GM12878 (cell line): ENCODE data around the gene MYL12B. TPM values are rescaled to one million over a fixed set of nuclear protein-coding genes. Genes with fewer than 3 reads are reported as not detected.

Experiments
- CEBPB ChIP-seq, 2 experiments: fragments of 150-350 bp in 1 of 2; IDR thresholded peaks; 2 replicates each; pipeline ENCODE4 v1.6.1; 2012 to 2014; ENCODE audit warnings: low read depth in 2 of 2, low read length in 2 of 2, borderline replicate concordance in 1 of 2, inconsistent platforms in 1 of 2
- ETV6 ChIP-seq, 2 experiments: fragments of 450-650 bp in 1 of 2; IDR thresholded peaks in 1 of 2; conservative IDR thresholded peaks in 1 of 2; 2 replicates each; pipeline ENCODE4 v1.6.1; 2014; ENCODE audit warnings: antibody characterized with exemption in 1 of 2, borderline replicate concordance in 1 of 2, low read depth in 1 of 2, mild to moderate bottlenecking in 1 of 2, moderate library complexity in 1 of 2
- HCFC1 ChIP-seq: fragments of 150-350 bp; IDR thresholded peaks from 2 replicates; pipeline ENCODE4 v1.6.1; 2014; ENCODE audit warnings: low read length
- HDAC2 ChIP-seq: fragments of 200-600 bp; sonication (generic); IDR thresholded peaks from 2 replicates; pipeline ENCODE4 v1.6.1; 2017
- STAT1 ChIP-seq: fragments of 450-650 bp; conservative IDR thresholded peaks from 2 replicates; pipeline ENCODE4 v1.6.1; 2014; ENCODE audit warnings: antibody characterized with exemption, mild to moderate bottlenecking
- TAF1 ChIP-seq: IDR thresholded peaks from 2 replicates; pipeline ENCODE4 v1.6.1; 2011; ENCODE audit warnings: mild to moderate bottlenecking, low read depth, low read length, borderline replicate concordance
- TCF3 ChIP-seq: IDR thresholded peaks from 2 replicates; pipeline ENCODE4 v1.6.1; 2012; ENCODE audit warnings: low read depth, mild to moderate bottlenecking, low read length, borderline replicate concordance; ENCODE audit not compliant: insufficient read depth
- ZNF24 ChIP-seq: fragments of 450-650 bp; IDR thresholded peaks from 2 replicates; pipeline ENCODE4 v1.6.1; 2017; ENCODE audit warnings: antibody characterized with exemption, mild to moderate bottlenecking
- ZSCAN29 ChIP-seq: fragments of 450-650 bp; IDR thresholded peaks from 2 replicates; pipeline ENCODE4 v1.6.1; 2017; ENCODE audit warnings: mild to moderate bottlenecking, moderate library complexity
- polyA plus RNA-seq, 11 experiments: library from polyadenylated mRNA; depleted of rRNA in 4 of 11; unstranded in 6 of 11; stranded (reverse) in 5 of 11; fragments of >200 nt; fragmentation: Nextera tagmentation in 4 of 11; fragmentation: Illumina TruSeq in 1 of 11; extraction: Ambion mirVana in 4 of 11; extraction: Trizol in 1 of 11; gene quantifications; 1 replicate in 1 of 11; 2 replicates in 10 of 11; pipeline versions ENCODE4 v1.2.1 to v1.2.3, GENCODE V29; 2011 to 2016; ENCODE audit warnings: inconsistent platforms in 2 of 11, missing spikeins in 2 of 11, low read depth in 1 of 11
- total RNA-seq, 4 experiments: library from RNA; depleted of rRNA in 3 of 4; stranded (reverse); fragments of >200 nt in 3 of 4; fragmentation: Illumina TruSeq in 1 of 4; extraction: Trizol in 1 of 4; gene quantifications; 2 replicates each; pipeline versions ENCODE4 v1.2.1 to v1.2.3, GENCODE V29; 2013 to 2021
- TF ChIP-seq, protein P1 (sequence below): fragments of 450-650 bp; IDR thresholded peaks from 2 replicates; pipeline ENCODE4 v1.6.1; 2017; ENCODE audit warnings: mild to moderate bottlenecking
- TF ChIP-seq, protein P2 (sequence below): fragments of 450-650 bp; IDR thresholded peaks from 2 replicates; pipeline ENCODE4 v1.6.1; 2017; ENCODE audit warnings: mild to moderate bottlenecking, low read depth, inconsistent platforms; ENCODE audit not compliant: poor library complexity, severe bottlenecking
- TF ChIP-seq, protein P3 (sequence below): IDR thresholded peaks from 2 replicates; pipeline ENCODE4 v1.6.1; 2011; ENCODE audit warnings: borderline replicate concordance, low read depth, mild to moderate bottlenecking, moderate library complexity, low read length; ENCODE audit not compliant: insufficient read depth, poor library complexity, severe bottlenecking
- TF ChIP-seq, protein P4 (sequence below): fragments of 450-650 bp; conservative IDR thresholded peaks from 2 replicates; pipeline ENCODE4 v1.6.1; 2017; ENCODE audit warnings: mild to moderate bottlenecking, moderate library complexity
- TF ChIP-seq, protein P5 (sequence below): fragments of 450-650 bp; IDR thresholded peaks from 2 replicates; pipeline ENCODE4 v1.6.1; 2018; ENCODE audit warnings: mild to moderate bottlenecking, low read depth, moderate library complexity; ENCODE audit not compliant: partially characterized antibody
- TF ChIP-seq, protein P6 (sequence below): fragments of 450-650 bp; formaldehyde crosslinking; IDR thresholded peaks from 2 replicates; pipeline ENCODE4 v1.4.0; 2020; ENCODE audit warnings: mild to moderate bottlenecking, moderate library complexity

The MYL12B gene
- total and polyA plus RNA-seq, 10 of the 15 experiments (the other 5 are each of a cell fraction or from before 2014, with no cell fraction given) = 179 to 739 (median 400) TPM

DNA sequence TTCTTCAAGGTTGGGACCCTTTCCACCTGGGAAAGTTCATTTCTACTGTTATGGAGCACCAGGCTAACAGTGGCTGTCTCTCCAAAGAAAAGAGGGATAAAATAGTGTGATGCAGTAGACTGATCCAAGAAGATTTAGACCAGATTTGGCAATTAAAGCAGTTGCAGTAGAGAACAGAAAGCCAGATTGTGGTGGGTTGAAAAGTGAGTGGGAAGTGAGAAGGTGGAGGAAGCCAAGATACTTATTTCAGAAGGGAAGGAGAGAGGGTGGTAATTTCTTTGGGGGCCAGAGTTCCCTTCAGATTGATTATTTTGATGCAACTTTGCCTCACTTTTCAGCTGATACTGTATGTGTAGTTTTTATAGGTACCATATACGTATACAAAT is 8.0 kb downstream of the MYL12B start (continued):
- TF ChIP-seq, protein P1, sequence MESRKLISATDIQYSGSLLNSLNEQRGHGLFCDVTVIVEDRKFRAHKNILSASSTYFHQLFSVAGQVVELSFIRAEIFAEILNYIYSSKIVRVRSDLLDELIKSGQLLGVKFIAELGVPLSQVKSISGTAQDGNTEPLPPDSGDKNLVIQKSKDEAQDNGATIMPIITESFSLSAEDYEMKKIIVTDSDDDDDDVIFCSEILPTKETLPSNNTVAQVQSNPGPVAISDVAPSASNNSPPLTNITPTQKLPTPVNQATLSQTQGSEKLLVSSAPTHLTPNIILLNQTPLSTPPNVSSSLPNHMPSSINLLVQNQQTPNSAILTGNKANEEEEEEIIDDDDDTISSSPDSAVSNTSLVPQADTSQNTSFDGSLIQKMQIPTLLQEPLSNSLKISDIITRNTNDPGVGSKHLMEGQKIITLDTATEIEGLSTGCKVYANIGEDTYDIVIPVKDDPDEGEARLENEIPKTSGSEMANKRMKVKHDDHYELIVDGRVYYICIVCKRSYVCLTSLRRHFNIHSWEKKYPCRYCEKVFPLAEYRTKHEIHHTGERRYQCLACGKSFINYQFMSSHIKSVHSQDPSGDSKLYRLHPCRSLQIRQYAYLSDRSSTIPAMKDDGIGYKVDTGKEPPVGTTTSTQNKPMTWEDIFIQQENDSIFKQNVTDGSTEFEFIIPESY = no peak
- no peak for TF ChIP-seq ZSCAN29
- no peak for TF ChIP-seq TAF1
- TF ChIP-seq, protein P2, sequence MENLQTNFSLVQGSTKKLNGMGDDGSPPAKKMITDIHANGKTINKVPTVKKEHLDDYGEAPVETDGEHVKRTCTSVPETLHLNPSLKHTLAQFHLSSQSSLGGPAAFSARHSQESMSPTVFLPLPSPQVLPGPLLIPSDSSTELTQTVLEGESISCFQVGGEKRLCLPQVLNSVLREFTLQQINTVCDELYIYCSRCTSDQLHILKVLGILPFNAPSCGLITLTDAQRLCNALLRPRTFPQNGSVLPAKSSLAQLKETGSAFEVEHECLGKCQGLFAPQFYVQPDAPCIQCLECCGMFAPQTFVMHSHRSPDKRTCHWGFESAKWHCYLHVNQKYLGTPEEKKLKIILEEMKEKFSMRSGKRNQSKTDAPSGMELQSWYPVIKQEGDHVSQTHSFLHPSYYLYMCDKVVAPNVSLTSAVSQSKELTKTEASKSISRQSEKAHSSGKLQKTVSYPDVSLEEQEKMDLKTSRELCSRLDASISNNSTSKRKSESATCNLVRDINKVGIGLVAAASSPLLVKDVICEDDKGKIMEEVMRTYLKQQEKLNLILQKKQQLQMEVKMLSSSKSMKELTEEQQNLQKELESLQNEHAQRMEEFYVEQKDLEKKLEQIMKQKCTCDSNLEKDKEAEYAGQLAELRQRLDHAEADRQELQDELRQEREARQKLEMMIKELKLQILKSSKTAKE = no peak
- TF ChIP-seq TCF3 = no peak
- TF ChIP-seq STAT1 = no peak
- TF ChIP-seq HDAC2 = no peak
- TF ChIP-seq, protein P3, sequence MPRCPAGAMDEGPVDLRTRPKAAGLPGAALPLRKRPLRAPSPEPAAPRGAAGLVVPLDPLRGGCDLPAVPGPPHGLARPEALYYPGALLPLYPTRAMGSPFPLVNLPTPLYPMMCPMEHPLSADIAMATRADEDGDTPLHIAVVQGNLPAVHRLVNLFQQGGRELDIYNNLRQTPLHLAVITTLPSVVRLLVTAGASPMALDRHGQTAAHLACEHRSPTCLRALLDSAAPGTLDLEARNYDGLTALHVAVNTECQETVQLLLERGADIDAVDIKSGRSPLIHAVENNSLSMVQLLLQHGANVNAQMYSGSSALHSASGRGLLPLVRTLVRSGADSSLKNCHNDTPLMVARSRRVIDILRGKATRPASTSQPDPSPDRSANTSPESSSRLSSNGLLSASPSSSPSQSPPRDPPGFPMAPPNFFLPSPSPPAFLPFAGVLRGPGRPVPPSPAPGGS = no peak
- TF ChIP-seq, protein P4, sequence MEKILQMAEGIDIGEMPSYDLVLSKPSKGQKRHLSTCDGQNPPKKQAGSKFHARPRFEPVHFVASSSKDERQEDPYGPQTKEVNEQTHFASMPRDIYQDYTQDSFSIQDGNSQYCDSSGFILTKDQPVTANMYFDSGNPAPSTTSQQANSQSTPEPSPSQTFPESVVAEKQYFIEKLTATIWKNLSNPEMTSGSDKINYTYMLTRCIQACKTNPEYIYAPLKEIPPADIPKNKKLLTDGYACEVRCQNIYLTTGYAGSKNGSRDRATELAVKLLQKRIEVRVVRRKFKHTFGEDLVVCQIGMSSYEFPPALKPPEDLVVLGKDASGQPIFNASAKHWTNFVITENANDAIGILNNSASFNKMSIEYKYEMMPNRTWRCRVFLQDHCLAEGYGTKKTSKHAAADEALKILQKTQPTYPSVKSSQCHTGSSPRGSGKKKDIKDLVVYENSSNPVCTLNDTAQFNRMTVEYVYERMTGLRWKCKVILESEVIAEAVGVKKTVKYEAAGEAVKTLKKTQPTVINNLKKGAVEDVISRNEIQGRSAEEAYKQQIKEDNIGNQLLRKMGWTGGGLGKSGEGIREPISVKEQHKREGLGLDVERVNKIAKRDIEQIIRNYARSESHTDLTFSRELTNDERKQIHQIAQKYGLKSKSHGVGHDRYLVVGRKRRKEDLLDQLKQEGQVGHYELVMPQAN = no peak
- TF ChIP-seq, protein P5, sequence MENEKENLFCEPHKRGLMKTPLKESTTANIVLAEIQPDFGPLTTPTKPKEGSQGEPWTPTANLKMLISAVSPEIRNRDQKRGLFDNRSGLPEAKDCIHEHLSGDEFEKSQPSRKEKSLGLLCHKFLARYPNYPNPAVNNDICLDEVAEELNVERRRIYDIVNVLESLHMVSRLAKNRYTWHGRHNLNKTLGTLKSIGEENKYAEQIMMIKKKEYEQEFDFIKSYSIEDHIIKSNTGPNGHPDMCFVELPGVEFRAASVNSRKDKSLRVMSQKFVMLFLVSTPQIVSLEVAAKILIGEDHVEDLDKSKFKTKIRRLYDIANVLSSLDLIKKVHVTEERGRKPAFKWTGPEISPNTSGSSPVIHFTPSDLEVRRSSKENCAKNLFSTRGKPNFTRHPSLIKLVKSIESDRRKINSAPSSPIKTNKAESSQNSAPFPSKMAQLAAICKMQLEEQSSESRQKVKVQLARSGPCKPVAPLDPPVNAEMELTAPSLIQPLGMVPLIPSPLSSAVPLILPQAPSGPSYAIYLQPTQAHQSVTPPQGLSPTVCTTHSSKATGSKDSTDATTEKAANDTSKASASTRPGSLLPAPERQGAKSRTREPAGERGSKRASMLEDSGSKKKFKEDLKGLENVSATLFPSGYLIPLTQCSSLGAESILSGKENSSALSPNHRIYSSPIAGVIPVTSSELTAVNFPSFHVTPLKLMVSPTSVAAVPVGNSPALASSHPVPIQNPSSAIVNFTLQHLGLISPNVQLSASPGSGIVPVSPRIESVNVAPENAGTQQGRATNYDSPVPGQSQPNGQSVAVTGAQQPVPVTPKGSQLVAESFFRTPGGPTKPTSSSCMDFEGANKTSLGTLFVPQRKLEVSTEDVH = no peak
- TF ChIP-seq, protein P6, sequence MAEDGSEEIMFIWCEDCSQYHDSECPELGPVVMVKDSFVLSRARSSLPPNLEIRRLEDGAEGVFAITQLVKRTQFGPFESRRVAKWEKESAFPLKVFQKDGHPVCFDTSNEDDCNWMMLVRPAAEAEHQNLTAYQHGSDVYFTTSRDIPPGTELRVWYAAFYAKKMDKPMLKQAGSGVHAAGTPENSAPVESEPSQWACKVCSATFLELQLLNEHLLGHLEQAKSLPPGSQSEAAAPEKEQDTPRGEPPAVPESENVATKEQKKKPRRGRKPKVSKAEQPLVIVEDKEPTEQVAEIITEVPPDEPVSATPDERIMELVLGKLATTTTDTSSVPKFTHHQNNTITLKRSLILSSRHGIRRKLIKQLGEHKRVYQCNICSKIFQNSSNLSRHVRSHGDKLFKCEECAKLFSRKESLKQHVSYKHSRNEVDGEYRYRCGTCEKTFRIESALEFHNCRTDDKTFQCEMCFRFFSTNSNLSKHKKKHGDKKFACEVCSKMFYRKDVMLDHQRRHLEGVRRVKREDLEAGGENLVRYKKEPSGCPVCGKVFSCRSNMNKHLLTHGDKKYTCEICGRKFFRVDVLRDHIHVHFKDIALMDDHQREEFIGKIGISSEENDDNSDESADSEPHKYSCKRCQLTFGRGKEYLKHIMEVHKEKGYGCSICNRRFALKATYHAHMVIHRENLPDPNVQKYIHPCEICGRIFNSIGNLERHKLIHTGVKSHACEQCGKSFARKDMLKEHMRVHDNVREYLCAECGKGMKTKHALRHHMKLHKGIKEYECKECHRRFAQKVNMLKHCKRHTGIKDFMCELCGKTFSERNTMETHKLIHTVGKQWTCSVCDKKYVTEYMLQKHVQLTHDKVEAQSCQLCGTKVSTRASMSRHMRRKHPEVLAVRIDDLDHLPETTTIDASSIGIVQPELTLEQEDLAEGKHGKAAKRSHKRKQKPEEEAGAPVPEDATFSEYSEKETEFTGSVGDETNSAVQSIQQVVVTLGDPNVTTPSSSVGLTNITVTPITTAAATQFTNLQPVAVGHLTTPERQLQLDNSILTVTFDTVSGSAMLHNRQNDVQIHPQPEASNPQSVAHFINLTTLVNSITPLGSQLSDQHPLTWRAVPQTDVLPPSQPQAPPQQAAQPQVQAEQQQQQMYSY (CRISPR knock-in tag) = no peak
- TF ChIP-seq ETV6 (conservative IDR thresholded peaks at IDR 0.05 in 1 of 2, IDR thresholded peaks at IDR 0.05 in 1 of 2; ENCODE audit: borderline replicate concordance in 1 of 2, low read depth in 1 of 2) = no peak
- no peak for TF ChIP-seq CEBPB (IDR thresholded peaks at IDR 0.05; ENCODE audit: borderline replicate concordance in 1 of 2, low read depth in 2 of 2, low read length in 2 of 2)
- TF ChIP-seq HCFC1 = no peak
- TF ChIP-seq ZNF24 = no peak
